ENCODE data around the gene MAPKAP1.
A peak's percentile ranks its signal among the peaks of the same experiment; 100 is the strongest.

MAPKAP1 gene

DNA sequence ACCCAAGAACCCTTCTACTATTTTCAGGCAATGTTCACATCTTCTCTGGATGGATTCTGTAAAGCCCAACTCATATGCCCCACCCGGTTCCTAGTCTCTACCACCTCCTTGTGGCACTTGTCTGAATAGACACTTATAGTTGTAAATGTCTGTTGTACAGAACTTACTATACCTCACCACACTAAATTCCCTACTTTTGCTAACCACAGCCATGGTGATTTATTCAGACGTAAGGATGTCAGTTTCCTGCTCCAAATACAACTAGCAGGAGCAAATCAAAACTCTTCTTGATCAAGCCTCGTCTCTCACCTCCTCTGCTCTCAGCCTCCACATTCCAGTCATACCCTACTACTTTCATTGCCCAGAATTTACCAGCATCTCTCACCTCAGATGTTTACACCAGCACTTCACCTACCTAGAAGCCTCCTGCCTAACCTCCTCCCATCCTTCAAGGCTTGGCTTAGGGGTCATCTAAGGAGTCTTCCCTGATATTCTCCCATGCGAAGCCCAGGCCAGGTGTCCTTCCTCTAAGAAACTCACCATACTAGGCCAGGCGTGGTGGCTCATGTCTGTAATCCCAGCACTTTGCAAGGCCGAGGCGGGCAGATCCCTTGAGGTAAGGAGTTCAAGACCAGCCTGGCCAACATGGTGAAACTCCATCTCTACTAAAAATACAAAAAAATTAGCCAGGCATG is 75.5 kb downstream of the MAPKAP1 start:
- Histone ChIP-seq H3K27me3 (ENCODE audit: insufficient read depth, low read length) (no peaks in the 10 kb centered on the region), H3K9me2 (ENCODE audit: low read depth, low read length) (no peaks in the 10 kb centered on the region), H3K36me3 (ENCODE audit: insufficient read depth, low read length) (no peaks in the 10 kb centered on the region), H3K9ac (ENCODE audit: low read length) (no peak overlapping the region), H3K4me1 (ENCODE audit: insufficient read depth, low read length, severe bottlenecking) (peaks cover 66% of the 10 kb centered on the region), H4K20me1 (ENCODE audit: insufficient read depth, low read length) (no peaks in the 10 kb centered on the region), H3K4me3 (ENCODE audit: low read depth, low read length, poor library complexity, severe bottlenecking) (no peak overlapping the region), H3K4me2 (ENCODE audit: low read length) (no peak overlapping the region), H2AFZ (ENCODE audit: low read length) (no peak overlapping the region), H3K9me3 (ENCODE audit: low read length) (no peaks in the 10 kb centered on the region), H3F3A (ENCODE audit: insufficient read depth, low read length) (peaks cover 16% of the 10 kb centered on the region), H3K27ac (ENCODE audit: low read depth, low read length, poor library complexity, severe bottlenecking) (peak overlapping the region; percentile 81), H3K79me2 (ENCODE audit: insufficient read depth, low read length) (peaks cover 28% of the 10 kb centered on the region)
- TF ChIP-seq EZH2 (IDR thresholded peaks at IDR 0.05; ENCODE audit: borderline replicate concordance, low read length) (no peak), CTCF (IDR thresholded peaks at IDR 0.05; ENCODE audit: low read length) (peak; percentile 77)

- Histone ChIP-seq H3F3A (ENCODE audit: insufficient read depth, low read length) (peaks cover 16% of the 10 kb centered on the region), H3K79me2 (ENCODE audit: insufficient read depth, low read length) (peaks cover 28% of the 10 kb centered on the region), H3K9ac (ENCODE audit: low read length) (no peak overlapping the region), H3K4me1 (ENCODE audit: insufficient read depth, low read length, severe bottlenecking) (peaks cover 57% of the 10 kb centered on the region), H3K36me3 (ENCODE audit: insufficient read depth, low read length) (no peaks in the 10 kb centered on the region), H3K4me2 (ENCODE audit: low read length) (no peak overlapping the region), H3K9me3 (ENCODE audit: low read length) (no peaks in the 10 kb centered on the region), H3K27me3 (ENCODE audit: insufficient read depth, low read length) (no peaks in the 10 kb centered on the region), H2AFZ (ENCODE audit: low read length) (no peak overlapping the region), H3K9me2 (ENCODE audit: low read depth, low read length) (no peaks in the 10 kb centered on the region), H3K27ac (ENCODE audit: low read depth, low read length, poor library complexity, severe bottlenecking) (no peak overlapping the region), H4K20me1 (ENCODE audit: insufficient read depth, low read length) (no peaks in the 10 kb centered on the region), H3K4me3 (ENCODE audit: low read depth, low read length, poor library complexity, severe bottlenecking) (no peak overlapping the region)
- TF ChIP-seq EZH2 (IDR thresholded peaks at IDR 0.05; ENCODE audit: borderline replicate concordance, low read length) (no peak), CTCF (IDR thresholded peaks at IDR 0.05; ENCODE audit: low read length) (no peak)
Measured at GRCh38 chr9:125630436-125630835, 76.6 kb downstream of the MAPKAP1 start.

DNA sequence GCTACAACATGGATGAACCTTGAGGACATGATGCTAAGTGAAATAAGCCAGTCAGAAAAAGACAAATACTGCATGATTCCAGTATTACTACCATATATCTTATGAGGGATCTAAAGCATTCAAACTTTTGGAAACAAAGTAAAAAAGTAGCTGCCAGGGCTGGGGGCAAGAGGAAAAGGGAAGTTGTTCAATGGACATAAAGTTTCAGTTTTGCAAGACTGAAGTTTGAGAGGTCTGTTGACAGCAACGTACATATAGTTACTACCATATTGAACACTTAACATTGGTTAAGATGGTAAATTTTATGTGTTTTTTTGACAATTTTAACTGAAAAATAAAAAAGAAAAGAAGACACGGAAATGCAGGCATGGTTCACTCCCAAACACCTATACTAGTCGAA is 77.6 kb downstream of the MAPKAP1 start:
- Histone ChIP-seq H4K20me1 (ENCODE audit: insufficient read depth, low read length) (no peaks in the 10 kb centered on the region), H3K27me3 (ENCODE audit: insufficient read depth, low read length) (no peaks in the 10 kb centered on the region), H3K9me2 (ENCODE audit: low read depth, low read length) (no peaks in the 10 kb centered on the region), H3K27ac (ENCODE audit: low read depth, low read length, poor library complexity, severe bottlenecking) (no peak overlapping the region), H3K36me3 (ENCODE audit: insufficient read depth, low read length) (no peaks in the 10 kb centered on the region), H2AFZ (ENCODE audit: low read length) (no peak overlapping the region), H3K9me3 (ENCODE audit: low read length) (no peaks in the 10 kb centered on the region), H3K4me3 (ENCODE audit: low read depth, low read length, poor library complexity, severe bottlenecking) (no peak overlapping the region), H3K4me1 (ENCODE audit: insufficient read depth, low read length, severe bottlenecking) (peaks cover 47% of the 10 kb centered on the region), H3K4me2 (ENCODE audit: low read length) (no peak overlapping the region), H3K79me2 (ENCODE audit: insufficient read depth, low read length) (peaks cover 28% of the 10 kb centered on the region), H3F3A (ENCODE audit: insufficient read depth, low read length) (peaks cover 16% of the 10 kb centered on the region), H3K9ac (ENCODE audit: low read length) (no peak overlapping the region)
- no peak for TF ChIP-seq EZH2 (IDR thresholded peaks at IDR 0.05; ENCODE audit: borderline replicate concordance, low read length)
- no peak for TF ChIP-seq CTCF (IDR thresholded peaks at IDR 0.05; ENCODE audit: low read length)
